NT2/D1 (cell line): ENCODE data around the gene RBMS3.

Experiments
- YY1 ChIP-seq: IDR thresholded peaks from 2 replicates; pipeline ENCODE4 v1.6.1; 2011; ENCODE audit not compliant: insufficient read length, insufficient read depth
- ZNF274 ChIP-seq: IDR thresholded peaks from 2 replicates; pipeline ENCODE4 v1.6.1; 2011; ENCODE audit warnings: mild to moderate bottlenecking, low read depth, low read length

- no peak for TF ChIP-seq YY1
- no peak for TF ChIP-seq ZNF274
Observed at GRCh38 chr3:29475305-29475840, 194.5 kb downstream of the RBMS3 start.
